ENCODE data around the gene DGKB.

The DGKB gene

GRCh38 chr7:14902589-14903067 lies at the start of gene DGKB:
TSS of gene DGKB (minus strand) at chr7:14902751.
- DNase-seq, result peak; percentile 50

- DNase-seq, result no peak
Measured at GRCh38 chr7:14950013-14950412, 47.5 kb upstream of the DGKB start.

GRCh38 chr7:14938181-14938580 lies 35.6 kb upstream of the DGKB start:
- DNase-seq, result no peak

GRCh38 chr7:14937581-14937980 lies 35.0 kb upstream of the DGKB start:
- DNase-seq, result no peak

- peak; percentile 47 for DNase-seq
Measured at GRCh38 chr7:14936554-14936953, 34.0 kb upstream of the DGKB start.

GRCh38 chr7:14934839-14935238 lies 32.3 kb upstream of the DGKB start:
- no peak for DNase-seq

- no peak for DNase-seq
Measured at GRCh38 chr7:14931511-14932215, 29.1 kb upstream of the DGKB start.

GRCh38 chr7:14924398-14924797 lies 21.8 kb upstream of the DGKB start:
- no peak for DNase-seq

GRCh38 chr7:14911077-14911476 lies 8.5 kb upstream of the DGKB start:
- no peak for DNase-seq

- no peak for DNase-seq
Measured at GRCh38 chr7:14908697-14909096, 6.1 kb upstream of the DGKB start.

GRCh38 chr7:14905764-14906163 lies 3.2 kb upstream of the DGKB start:
- DNase-seq, result no peak

GRCh38 chr7:14900051-14900450 lies 2.5 kb downstream of the DGKB start:
- DNase-seq, result no peak

GRCh38 chr7:14899030-14899429 lies 3.5 kb downstream of the DGKB start:
- no peak for DNase-seq

GRCh38 chr7:14896461-14896860 lies 6.1 kb downstream of the DGKB start:
- DNase-seq, result no peak

- DNase-seq, result no peak
Measured at GRCh38 chr7:14894826-14895225, 7.7 kb downstream of the DGKB start.

GRCh38 chr7:14892961-14893360 lies 9.6 kb downstream of the DGKB start:
- no peak for DNase-seq

- DNase-seq, result no peak
Measured at GRCh38 chr7:14891289-14891688, 11.3 kb downstream of the DGKB start.

- no peak for DNase-seq
Measured at GRCh38 chr7:14888962-14889361, 13.6 kb downstream of the DGKB start.

- DNase-seq, result no peak
Measured at GRCh38 chr7:14886533-14886932, 16.0 kb downstream of the DGKB start.

GRCh38 chr7:14875941-14876587 lies 26.5 kb downstream of the DGKB start:
- no peak for DNase-seq

GRCh38 chr7:14871880-14872279 lies 30.7 kb downstream of the DGKB start:
- no peak for DNase-seq

GRCh38 chr7:14870394-14870793 lies 32.2 kb downstream of the DGKB start:
- no peak for DNase-seq

GRCh38 chr7:14868937-14869336 lies 33.6 kb downstream of the DGKB start:
- DNase-seq, result no peak

GRCh38 chr7:14861456-14861855 lies 41.1 kb downstream of the DGKB start:
- no peak for DNase-seq

- no peak for DNase-seq
Measured at GRCh38 chr7:14859267-14859666, 43.3 kb downstream of the DGKB start.
